ENCODE measurements around the gene OR56A1. TPM values are rescaled to one million over a fixed set of nuclear protein-coding genes. Genes with fewer than 3 reads are reported as not detected.

The OR56A1 gene
- total and polyA plus RNA-seq, 2 donors from 2014 or later = 0.03 TPM; not detected in 1

DNA sequence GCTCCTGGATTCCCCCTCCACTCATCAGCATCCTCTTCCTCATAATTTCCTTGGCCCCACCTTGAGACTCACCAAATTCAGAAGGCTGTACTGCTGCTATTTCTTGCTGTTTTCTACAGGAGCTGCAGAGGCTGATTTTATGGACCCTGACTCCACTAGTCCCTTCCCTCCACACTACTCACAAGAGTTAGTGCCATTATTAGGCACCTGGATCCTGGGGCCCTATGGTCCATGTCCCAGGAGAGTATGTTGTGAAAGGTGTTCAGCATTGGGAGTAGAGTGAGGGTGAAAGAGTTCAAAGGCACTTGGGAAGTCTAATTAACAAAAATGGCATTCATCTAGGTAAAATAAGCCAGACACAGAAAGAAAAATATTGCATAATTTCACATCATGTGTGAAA is 23.7 kb downstream of the OR56A1 start, which contains the start of gene OR56A4:
OR56A4 (minus strand) TSS at position 101 of the 400 bp plus-strand sequence. CDS start 3,954 bp downstream, outside the sequence.
- DNase-seq (no peak), FAIRE-seq (no peak)
- no peaks in the 10 kb centered on the region for H3K9me3 ChIP-seq (ENCODE audit: control insufficient read depth in 2 of 3, insufficient read depth in 1 of 3, low read length in 3 of 3)
- H3K36me3 ChIP-seq (ENCODE audit: control insufficient read depth in 2 of 3, insufficient read depth in 3 of 3, low read length in 3 of 3) = no peaks in the 10 kb centered on the region
- no peak within 1 kb of the TSS for H3K4me3 ChIP-seq (ENCODE audit: low read length in 3 of 3)
- H3K27ac ChIP-seq (ENCODE audit: low read depth in 2 of 2, low read length in 2 of 2) = no peak within 1 kb of the TSS
- no peaks in the 10 kb centered on the region for H3K27me3 ChIP-seq (ENCODE audit: control insufficient read depth, insufficient read depth, low read length)
- intact Hi-C loops (cut with DNase I) = no loop called here
- H3K4me1 ChIP-seq (ENCODE audit: control insufficient read depth in 2 of 3, insufficient read depth in 2 of 3, low read depth in 1 of 3, low read length in 3 of 3) = no peaks in the 10 kb centered on the region
- TF ChIP-seq, protein P1, sequence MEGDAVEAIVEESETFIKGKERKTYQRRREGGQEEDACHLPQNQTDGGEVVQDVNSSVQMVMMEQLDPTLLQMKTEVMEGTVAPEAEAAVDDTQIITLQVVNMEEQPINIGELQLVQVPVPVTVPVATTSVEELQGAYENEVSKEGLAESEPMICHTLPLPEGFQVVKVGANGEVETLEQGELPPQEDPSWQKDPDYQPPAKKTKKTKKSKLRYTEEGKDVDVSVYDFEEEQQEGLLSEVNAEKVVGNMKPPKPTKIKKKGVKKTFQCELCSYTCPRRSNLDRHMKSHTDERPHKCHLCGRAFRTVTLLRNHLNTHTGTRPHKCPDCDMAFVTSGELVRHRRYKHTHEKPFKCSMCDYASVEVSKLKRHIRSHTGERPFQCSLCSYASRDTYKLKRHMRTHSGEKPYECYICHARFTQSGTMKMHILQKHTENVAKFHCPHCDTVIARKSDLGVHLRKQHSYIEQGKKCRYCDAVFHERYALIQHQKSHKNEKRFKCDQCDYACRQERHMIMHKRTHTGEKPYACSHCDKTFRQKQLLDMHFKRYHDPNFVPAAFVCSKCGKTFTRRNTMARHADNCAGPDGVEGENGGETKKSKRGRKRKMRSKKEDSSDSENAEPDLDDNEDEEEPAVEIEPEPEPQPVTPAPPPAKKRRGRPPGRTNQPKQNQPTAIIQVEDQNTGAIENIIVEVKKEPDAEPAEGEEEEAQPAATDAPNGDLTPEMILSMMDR (IDR thresholded peaks at IDR 0.05; ENCODE audit: borderline replicate concordance, extremely low read depth, insufficient read depth) = no peak
- H3K9ac ChIP-seq (ENCODE audit: low read length in 3 of 3) = no peak within 1 kb of the TSS

DNA sequence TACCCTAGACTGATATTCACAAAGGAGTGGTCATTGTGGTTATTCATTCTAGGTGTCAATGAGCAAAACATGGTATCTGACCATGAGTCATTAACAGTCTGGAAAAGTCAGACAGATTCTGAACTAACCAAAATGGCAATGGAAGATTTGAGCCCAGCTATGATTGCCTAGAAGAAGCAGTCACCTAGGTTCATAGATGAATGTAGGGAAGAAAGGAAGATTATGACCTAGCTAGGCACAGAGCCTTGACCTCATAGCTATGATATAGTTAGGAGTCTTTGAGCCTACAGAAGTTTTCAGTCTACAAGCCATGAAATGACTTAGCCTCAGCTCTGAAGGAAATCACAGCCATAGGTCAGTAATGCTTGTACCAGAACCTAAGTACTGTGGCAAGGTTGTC is 24.2 kb downstream of the OR56A1 start:
- no peak overlapping the region for H3K4me3 ChIP-seq (ENCODE audit: low read length in 3 of 3)
- no peaks in the 10 kb centered on the region for H3K36me3 ChIP-seq (ENCODE audit: control insufficient read depth in 2 of 3, insufficient read depth in 3 of 3, low read length in 3 of 3)
- no peak overlapping the region for H3K27ac ChIP-seq (ENCODE audit: low read depth in 2 of 2, low read length in 2 of 2)
- intact Hi-C loops (cut with DNase I) = no loop called here
- H3K9ac ChIP-seq (ENCODE audit: low read length in 3 of 3) = no peak overlapping the region
- TF ChIP-seq, protein P1 (IDR thresholded peaks at IDR 0.05; ENCODE audit: borderline replicate concordance, extremely low read depth, insufficient read depth) = no peak
- DNase-seq (no peak), FAIRE-seq (no peak)
- no peaks in the 10 kb centered on the region for H3K27me3 ChIP-seq (ENCODE audit: control insufficient read depth, insufficient read depth, low read length)
- H3K4me1 ChIP-seq (ENCODE audit: control insufficient read depth in 2 of 3, insufficient read depth in 2 of 3, low read depth in 1 of 3, low read length in 3 of 3) = no peaks in the 10 kb centered on the region
- no peaks in the 10 kb centered on the region for H3K9me3 ChIP-seq (ENCODE audit: control insufficient read depth in 2 of 3, insufficient read depth in 1 of 3, low read length in 3 of 3)

DNA sequence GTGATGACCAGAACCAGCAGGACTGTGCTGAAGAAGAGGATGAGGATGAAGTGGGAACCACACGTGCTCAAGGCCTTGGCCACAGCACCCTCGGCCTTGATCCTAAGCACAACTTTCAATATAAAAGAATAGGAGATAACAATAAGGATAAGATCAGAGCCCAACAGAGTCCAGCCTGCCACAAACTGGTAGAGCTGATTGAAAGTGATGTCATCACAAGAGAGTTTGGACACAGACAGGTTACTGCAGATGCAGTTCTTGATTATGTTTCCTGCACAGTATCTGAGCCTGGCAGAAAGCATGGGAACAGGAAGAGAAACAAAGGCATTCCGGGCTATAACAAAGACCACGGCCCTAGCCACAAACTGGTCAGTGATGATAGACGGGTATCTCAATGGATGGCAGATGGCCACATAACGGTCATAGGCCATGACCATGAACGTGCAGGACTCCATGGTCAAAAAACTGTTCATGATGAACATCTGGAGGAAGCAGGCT is 28.3 kb downstream of the OR56A1 start:
- H3K36me3 ChIP-seq (ENCODE audit: control insufficient read depth in 2 of 3, insufficient read depth in 3 of 3, low read length in 3 of 3) = no peaks in the 10 kb centered on the region
- H3K4me3 ChIP-seq (ENCODE audit: low read length in 3 of 3) = no peak overlapping the region
- H3K9me3 ChIP-seq (ENCODE audit: control insufficient read depth in 2 of 3, insufficient read depth in 1 of 3, low read length in 3 of 3) = no peaks in the 10 kb centered on the region
- H3K9ac ChIP-seq (ENCODE audit: low read length in 3 of 3) = no peak overlapping the region
- no peaks in the 10 kb centered on the region for H3K27me3 ChIP-seq (ENCODE audit: control insufficient read depth, insufficient read depth, low read length)
- H3K27ac ChIP-seq (ENCODE audit: low read depth in 2 of 2, low read length in 2 of 2) = no peak overlapping the region
- no peak for DNase-seq
- intact Hi-C loops (cut with DNase I) = no loop called here
- TF ChIP-seq, protein P1 (IDR thresholded peaks at IDR 0.05; ENCODE audit: borderline replicate concordance, extremely low read depth, insufficient read depth) = no peak
- H3K4me1 ChIP-seq (ENCODE audit: control insufficient read depth in 2 of 3, insufficient read depth in 2 of 3, low read depth in 1 of 3, low read length in 3 of 3) = no peaks in the 10 kb centered on the region
- FAIRE-seq = no peak

DNA sequence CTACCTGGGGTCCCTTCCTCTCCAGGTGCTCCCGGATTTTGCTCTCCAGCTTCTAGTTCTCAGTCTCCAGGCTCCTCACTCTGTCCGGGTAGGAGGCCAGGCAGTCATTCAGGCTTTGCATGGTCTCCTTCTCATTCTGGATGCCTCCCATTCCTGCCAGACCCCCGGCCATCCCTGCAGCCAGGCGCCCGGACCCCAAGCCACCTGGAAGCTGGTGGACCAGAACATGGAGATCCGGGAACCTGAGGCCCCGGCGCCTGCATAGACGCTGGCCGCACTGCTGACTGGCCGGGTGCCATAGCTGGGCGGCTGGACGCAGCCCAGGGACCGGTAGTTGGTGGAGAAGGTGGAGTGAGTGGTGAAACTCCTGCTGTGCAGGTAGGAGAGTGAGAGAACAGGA is 35.8 kb downstream of the OR56A1 start:
- DNase-seq = peak in 1 of 5 donors; percentile 69

More for the DNA sequence above, 35.8 kb downstream of the OR56A1 start:
- intact Hi-C loops (cut with DNase I) = no loop called here
- H3K27me3 ChIP-seq (ENCODE audit: control insufficient read depth, insufficient read depth, low read length) = no peaks in the 10 kb centered on the region
- no peak overlapping the region for H3K9ac ChIP-seq (ENCODE audit: low read length in 3 of 3)
- no peaks in the 10 kb centered on the region for H3K9me3 ChIP-seq (ENCODE audit: control insufficient read depth in 2 of 3, insufficient read depth in 1 of 3, low read length in 3 of 3)
- no peaks in the 10 kb centered on the region for H3K36me3 ChIP-seq (ENCODE audit: control insufficient read depth in 2 of 3, insufficient read depth in 3 of 3, low read length in 3 of 3)
- H3K4me1 ChIP-seq (ENCODE audit: control insufficient read depth in 2 of 3, insufficient read depth in 2 of 3, low read depth in 1 of 3, low read length in 3 of 3) = no peaks in the 10 kb centered on the region
- TF ChIP-seq, protein P1 (IDR thresholded peaks at IDR 0.05; ENCODE audit: borderline replicate concordance, extremely low read depth, insufficient read depth) = no peak
- no peak overlapping the region for H3K27ac ChIP-seq (ENCODE audit: low read depth in 2 of 2, low read length in 2 of 2)
- no peak overlapping the region for H3K4me3 ChIP-seq (ENCODE audit: low read length in 3 of 3)
- no peak for FAIRE-seq

Data from kidney (tissue), 14 donors.